NCI-H1417 treated with DMSO at 0.1 percent for 48 hours (cell line): ENCODE results near the gene OR8H1.

Experiments
- DNase-seq: peaks from one replicate; lab custom pipeline; 2025; lab: John Stamatoyannopoulos, UW

OR8H1 gene

GRCh38 chr11:56292154-56292553 lies at the start of gene OR8H1:
Gene OR8H1 (minus strand): TSS chr11:56292254. CDS start chr11:56291062, 1,192 bp downstream.
- no peak for DNase-seq

GRCh38 chr11:56340289-56340688 lies 48.2 kb upstream of the OR8H1 start:
- DNase-seq, result no peak

GRCh38 chr11:56333156-56333555 lies 41.1 kb upstream of the OR8H1 start:
- DNase-seq, result no peak

- DNase-seq, result no peak
These were observed 39.9 kb upstream of the OR8H1 start for GRCh38 chr11:56331861-56332491.

- no peak for DNase-seq
These were observed 22.8 kb upstream of the OR8H1 start, which contains the start of gene OR8K3 for GRCh38 chr11:56314844-56315243. Gene OR8K3 (plus strand): TSS chr11:56315144. CDS start chr11:56318307, 3,163 bp downstream.

- DNase-seq, result no peak
These were observed 15.8 kb upstream of the OR8H1 start for GRCh38 chr11:56307836-56308235.

- no peak for DNase-seq
These were observed 4.8 kb upstream of the OR8H1 start for GRCh38 chr11:56296898-56297297.

GRCh38 chr11:56273854-56274253 lies 18.2 kb downstream of the OR8H1 start, which contains the start of gene OR5T1:
Gene OR5T1 (plus strand): TSS chr11:56274154. CDS start chr11:56275639, 1,485 bp downstream.
- no peak for DNase-seq

- DNase-seq, result no peak
These were observed 21.0 kb downstream of the OR8H1 start for GRCh38 chr11:56271092-56271491.

- no peak for DNase-seq
These were observed 40.1 kb downstream of the OR8H1 start, which contains the start of gene OR5T3 for GRCh38 chr11:56251954-56252353. Gene OR5T3 (plus strand): TSS chr11:56252254. CDS start chr11:56252254, 0 bp downstream.
